ENCODE results near the gene EHMT1.

EHMT1 gene

DNA sequence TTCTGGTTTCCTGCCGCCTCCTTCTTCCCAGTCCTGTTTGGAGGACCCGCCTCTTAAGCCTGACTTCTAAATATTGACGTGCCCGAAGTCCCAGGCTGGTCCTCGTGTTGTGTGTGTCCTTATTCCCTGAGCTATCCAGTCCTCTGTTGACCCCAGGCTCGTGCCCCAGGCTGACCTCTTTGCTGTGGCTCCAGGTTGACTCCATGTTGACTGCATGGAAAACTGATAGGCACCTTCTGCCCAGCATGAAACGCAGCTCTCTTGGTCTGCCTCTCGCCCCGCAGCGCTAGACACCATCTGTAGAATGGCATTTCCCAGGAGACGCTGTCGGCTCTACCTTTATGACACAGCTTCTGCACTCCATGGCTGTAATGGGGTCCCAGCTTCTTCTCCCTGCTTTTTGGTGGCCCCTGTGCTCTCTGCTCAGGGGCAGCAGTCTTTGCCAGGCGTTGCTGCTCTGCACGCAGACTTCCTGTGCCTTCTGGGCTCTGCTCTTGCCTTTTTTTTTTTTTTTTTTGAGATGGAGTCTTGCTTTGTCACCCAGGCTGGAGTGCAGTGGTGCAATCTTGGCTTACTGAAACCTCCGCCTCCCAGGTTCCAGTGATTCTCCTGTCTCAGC is 28.4 kb downstream of the EHMT1 start:
- no peak for DNase-seq (ENCODE audit: low spot score)

DNA sequence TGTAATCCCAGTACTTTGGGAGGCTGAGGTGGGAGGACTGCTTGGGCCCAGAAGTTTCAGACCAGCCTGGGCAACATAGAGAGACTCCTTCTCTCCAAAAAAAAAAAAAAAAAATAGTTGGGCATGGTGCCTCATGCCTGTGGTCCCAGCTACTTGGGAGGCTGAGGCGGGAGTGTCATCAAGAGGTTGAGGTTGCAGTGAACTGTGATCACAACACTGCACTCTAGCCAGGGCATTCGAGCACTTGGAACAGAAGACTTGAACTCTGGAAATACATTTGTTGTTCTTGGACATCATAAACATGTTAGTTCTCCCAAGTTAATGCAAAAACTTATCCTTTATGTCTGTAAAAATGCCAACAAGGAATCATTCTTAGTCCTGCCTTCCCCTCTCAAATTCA is 29.6 kb downstream of the EHMT1 start:
- no peak for DNase-seq (ENCODE audit: low spot score)

GRCh38 chr9:137649553-137649952 is 30.7 kb downstream of the EHMT1 start:
- no peak for DNase-seq (ENCODE audit: low spot score)

DNA sequence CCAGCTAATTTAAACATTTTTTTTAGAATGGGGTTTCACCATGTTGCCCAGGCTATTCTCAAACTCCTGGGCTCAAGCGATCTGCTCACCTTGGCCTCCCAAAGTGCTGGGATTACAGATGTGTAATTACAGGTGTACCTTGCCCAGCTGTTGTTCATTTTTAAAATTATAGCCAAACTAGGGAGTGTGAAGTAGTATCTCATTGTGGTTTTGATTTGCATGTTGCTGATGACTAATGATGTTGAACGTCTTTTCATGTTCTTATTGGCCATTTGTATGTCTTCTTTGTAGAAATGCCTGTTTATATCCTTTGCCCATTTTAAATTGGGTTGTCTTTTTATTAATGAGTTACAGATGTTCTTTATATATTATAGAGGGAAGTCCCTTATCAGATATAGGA is 31.5 kb downstream of the EHMT1 start:
- no peak for DNase-seq (ENCODE audit: low spot score)

DNA sequence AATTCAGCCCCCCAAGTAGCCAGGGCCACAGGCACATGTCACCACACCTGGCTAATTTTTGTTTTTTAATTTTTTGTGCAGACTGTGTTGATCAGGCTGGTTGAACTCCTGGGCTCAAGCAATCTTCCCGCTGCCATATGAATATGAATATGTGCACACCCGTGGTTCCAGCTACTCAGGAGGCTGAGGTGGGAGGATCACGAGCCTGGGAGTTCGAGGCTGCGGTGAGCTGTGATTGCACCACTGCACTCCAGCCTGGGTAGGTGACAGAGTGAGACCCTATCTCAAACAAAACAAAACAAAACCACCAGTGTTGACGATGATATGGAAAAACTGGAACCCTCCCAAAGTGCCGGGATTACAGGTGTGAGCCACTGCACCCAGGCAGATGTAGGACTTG is 32.0 kb downstream of the EHMT1 start:
- no peak for DNase-seq (ENCODE audit: low spot score)

DNA sequence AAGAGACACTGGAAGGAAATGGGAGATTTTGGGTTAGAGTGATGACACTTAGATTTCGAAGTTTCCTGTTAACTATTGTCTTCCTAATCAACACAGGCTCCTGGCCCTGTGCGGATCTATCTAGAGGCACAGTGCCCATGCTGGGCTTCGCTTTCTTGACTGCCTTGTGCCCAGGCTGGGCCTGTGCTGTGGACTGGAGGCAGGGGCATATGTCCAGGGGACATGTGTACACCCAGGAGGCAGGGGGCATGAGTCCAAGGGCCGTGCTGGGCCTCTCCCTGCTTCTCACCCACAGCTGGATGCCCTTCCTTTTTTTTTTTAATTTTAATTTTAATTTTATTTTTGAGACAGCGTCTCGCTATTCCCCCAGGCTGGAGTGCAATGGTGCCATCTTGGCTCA is 37.6 kb downstream of the EHMT1 start:
- DNase-seq (ENCODE audit: low spot score) = no peak

GRCh38 chr9:137657606-137658005 is 38.8 kb downstream of the EHMT1 start:
- no peak for DNase-seq (ENCODE audit: low spot score)

- DNase-seq (ENCODE audit: low spot score) = no peak
Measured at GRCh38 chr9:137658781-137659180, 40.0 kb downstream of the EHMT1 start.

GRCh38 chr9:137660144-137660543 is 41.3 kb downstream of the EHMT1 start:
- DNase-seq (ENCODE audit: low spot score) = no peak

GRCh38 chr9:137663584-137663983 is 44.8 kb downstream of the EHMT1 start:
- no peak for DNase-seq (ENCODE audit: low spot score)

- DNase-seq (ENCODE audit: low spot score) = no peak
Measured at GRCh38 chr9:137664676-137665075, 45.9 kb downstream of the EHMT1 start.

DNA sequence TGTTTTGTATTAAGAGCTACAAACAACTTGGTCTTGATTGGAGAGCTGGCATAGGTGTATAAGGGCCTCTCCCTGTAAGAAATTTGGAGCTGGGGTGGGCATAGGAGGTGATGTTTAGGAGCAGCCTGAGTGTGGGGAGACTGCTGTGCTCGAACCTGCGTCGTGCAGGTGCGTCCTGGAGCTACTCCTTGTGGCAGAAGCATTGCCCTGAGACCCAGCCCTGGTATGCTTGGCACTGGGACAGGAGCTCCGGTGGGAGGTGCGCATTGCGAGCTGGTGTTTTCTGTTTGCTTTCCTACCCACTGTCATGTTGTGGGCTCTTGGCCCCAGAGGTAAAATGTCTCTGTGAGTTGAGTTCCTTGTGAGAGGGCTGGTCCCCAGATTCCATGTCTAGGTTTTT is 46.4 kb downstream of the EHMT1 start:
- no peak for DNase-seq (ENCODE audit: low spot score)

- DNase-seq (ENCODE audit: low spot score) = no peak
Measured at GRCh38 chr9:137665697-137666512, 47.1 kb downstream of the EHMT1 start.

DNA sequence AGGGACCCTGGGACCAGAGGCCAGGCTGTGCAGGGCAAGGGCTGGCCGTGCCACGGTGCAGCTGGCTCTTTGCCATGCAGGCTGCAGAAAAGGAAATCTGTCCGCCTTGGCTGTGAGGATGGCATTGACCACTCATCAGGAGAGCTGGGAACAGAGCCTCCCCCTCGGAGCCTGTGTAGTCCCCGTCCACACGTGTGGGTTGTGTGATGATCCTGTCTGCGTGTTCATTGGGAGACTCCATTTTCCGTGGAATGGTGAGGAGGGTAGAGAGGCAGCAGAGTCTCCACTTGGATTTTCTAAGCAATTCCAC is 47.7 kb downstream of the EHMT1 start:
- no peak for DNase-seq (ENCODE audit: low spot score)

DNA sequence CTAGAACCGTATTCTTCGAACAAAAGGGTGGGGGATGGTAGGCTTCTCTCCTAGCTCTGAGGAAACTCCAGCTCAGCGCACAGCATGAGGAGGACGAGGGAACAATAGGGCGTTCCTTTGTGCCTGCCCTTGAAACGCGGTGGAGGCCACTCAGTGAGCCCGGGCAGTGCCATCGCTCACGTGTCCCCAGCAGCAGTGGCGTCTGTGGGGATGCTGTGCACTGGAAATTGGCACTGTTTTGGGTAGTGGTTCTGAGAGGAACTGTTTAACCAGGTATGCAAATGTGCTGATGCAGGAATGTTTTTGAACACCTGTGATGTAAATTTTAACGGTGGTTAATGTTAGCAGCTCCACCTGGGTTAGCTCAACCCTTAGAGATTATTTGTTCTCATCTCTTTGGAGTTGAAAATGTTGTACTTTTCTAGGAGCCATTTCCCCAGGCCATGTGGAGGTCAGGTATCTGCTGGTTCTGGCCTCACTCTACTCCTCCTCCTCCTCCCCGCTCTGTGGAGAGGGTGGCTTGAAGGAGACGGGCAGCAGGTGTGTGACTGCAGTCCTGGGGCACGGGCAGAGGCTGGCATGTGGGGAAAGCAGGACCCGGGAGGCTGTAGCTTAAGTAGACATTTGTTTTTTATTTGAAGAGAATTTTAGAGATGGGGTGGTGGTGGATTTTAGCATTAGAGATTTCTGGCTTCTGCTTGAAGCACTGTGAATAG is 48.3 kb downstream of the EHMT1 start:
- no peak for DNase-seq (ENCODE audit: low spot score)

DNA sequence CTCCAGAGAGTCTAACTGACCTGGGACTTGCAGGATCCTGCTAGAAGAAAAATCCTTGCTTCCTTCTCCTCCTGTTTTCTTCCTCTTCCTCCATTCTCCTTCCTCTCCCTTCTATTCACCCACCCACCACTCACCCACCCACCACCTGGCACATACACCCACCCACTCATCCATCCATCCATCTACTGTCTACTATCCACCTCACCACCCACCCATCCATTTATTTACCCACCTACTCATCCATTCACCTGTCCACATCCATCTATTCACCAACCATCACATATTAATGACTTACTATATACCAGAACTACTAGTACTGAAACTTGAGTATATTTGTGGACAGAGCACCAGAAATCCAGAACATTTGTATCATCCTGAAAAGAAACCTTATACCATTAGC is 49.4 kb downstream of the EHMT1 start:
- DNase-seq (ENCODE audit: low spot score) = no peak

- no peak for DNase-seq (ENCODE audit: low spot score)
Measured at GRCh38 chr9:137669261-137669672, 50.5 kb downstream of the EHMT1 start.

GRCh38 chr9:137670391-137671195 is 51.8 kb downstream of the EHMT1 start:
- no peak for DNase-seq (ENCODE audit: low spot score)

DNA sequence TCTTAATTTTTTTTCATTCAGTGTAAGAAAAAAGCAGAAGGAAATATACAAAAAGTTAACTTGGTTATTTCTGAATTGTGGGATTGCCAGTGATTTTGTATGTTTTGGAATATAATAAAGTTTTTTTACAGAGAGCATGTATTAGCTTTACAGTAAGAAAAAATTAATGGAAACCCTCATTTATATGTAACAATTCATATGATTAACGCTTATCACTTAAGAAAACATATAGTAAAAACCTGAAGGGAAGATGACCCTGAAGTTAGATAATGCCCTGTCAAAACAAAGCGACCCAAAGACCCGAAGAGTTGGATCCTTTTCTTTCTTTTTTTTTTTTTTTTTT is 52.4 kb downstream of the EHMT1 start:
- DNase-seq (ENCODE audit: low spot score) = no peak

- no peak for DNase-seq (ENCODE audit: low spot score)
Measured at GRCh38 chr9:137671721-137672120, 52.9 kb downstream of the EHMT1 start.

DNA sequence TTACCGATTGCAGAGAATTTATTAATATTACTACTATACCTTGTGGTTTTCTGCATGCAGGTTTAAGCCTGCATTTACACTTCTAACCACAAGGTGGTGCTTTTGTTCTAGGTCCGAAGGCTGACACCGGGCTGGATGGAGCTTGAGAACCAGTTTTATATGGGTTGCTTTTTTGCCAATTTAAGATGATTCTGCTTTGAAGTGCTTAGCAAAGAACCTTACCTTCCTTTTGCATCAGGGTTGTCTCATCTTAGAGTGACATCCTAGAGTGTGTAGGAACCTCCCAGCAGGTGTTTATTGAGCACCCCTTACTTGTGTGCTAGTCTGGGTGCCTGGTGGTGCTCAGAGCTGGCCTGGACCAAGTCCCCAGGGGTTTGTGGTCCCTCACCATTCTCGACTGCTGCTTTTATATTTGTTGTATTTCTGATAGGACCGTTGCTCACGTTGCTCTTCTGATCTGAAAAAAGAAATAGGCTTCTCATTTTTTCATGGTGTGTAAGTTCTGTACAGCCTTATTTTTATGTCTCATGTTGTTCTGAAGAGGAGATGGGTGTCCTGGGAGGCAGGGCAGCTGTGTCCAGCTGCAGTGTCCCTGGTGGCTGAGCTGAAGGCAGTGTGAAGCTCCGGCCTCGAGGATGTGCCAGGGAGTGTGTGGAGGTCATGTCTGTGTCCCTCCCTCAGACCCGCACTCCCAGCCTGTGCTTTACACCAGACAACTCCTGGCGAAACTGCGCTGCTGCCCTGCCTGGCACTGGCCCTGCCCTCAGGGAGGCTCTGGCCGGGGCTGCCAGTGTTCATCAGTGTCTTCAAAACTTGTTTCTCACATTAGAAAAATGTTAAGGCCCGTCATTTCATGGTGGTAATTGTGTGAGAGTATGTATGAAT is 54.3 kb downstream of the EHMT1 start:
- DNase-seq (ENCODE audit: low spot score) = peak; percentile 85

- no peak for DNase-seq (ENCODE audit: low spot score)
Measured at GRCh38 chr9:137673886-137674285, 55.1 kb downstream of the EHMT1 start.

All from HuH-7 (cell line).